Motor neuron (in vitro differentiated cells): ENCODE data around the gene KRAS. TPM values are rescaled to one million over a fixed set of nuclear protein-coding genes. Genes with fewer than 3 reads are reported as not detected.
"Not testable (repeated sequence)": the region's sequence is repeated elsewhere in the genome, so short reads cannot be mapped to it uniquely, and the experiment has no call there.

Source experiments
- ATAC-seq, 8 experiments: fragments of 200-7000 bp; cut with Tn5 transposase; replicated peaks in 6 of 8; 2 replicates each; pipeline ENCODE4 v1.8.0; 2021; ENCODE audit warnings: mild to moderate bottlenecking in 8 of 8, moderate library complexity in 8 of 8
- H3K27ac ChIP-seq, 2 donors: fragments of 250-450 bp; sonication (Bioruptor Pico); 2 replicates each; pipeline ENCODE4 v1.9.0; 2021; ENCODE audit warnings: antibody characterized with exemption in 2 of 2, mild to moderate bottlenecking in 2 of 2, moderate library complexity in 1 of 2
- H3K4me1 ChIP-seq, 2 donors: fragments of 250-450 bp; sonication (Bioruptor Pico); replicated peaks in 1 of 2; 2 replicates each; pipeline ENCODE4 v1.6.1; 2021; ENCODE audit warnings: antibody characterized with exemption in 2 of 2, mild to moderate bottlenecking in 2 of 2, moderate library complexity in 1 of 2
- H3K4me3 ChIP-seq, 5 donors: fragments of 250-450 bp; sonication (Bioruptor Pico); 2 replicates each; pipeline ENCODE4 v1.9.0; 2021; ENCODE audit warnings: antibody characterized with exemption in 5 of 5, mild to moderate bottlenecking in 5 of 5, moderate library complexity in 4 of 5
- WGBS, 10 experiments: fragments of 450-650 bp; shearing (Covaris generic); methylation state at CpG; one replicate each; pipeline ENCODE4 v1.0.0; 2022; 5-methylcytosine and 5-hydroxymethylcytosine counted together
- in situ Hi-C, 9 experiments: fragments of 400-800 bp; cut with MboI; loops; one replicate each; pipeline ENCODE4 v1.15.0; 2021; ENCODE audit warnings: low sequenced_read_pairs in 9 of 9, low pct_unique_long_range_greater_than_20kb in 2 of 9; ENCODE audit not compliant: unreplicated experiment in 9 of 9
- total RNA-seq, 8 experiments: library from RNA; unstranded; fragments of 300-600 nt; gene quantifications; 2 replicates each; pipeline versions ENCODE4 v1.2.3 to v1.2.4, GENCODE V29; 2022

The KRAS gene
- 10 to 100 TPM; 13.9 to 68.3 (median 22.1) TPM for total RNA-seq

DNA sequence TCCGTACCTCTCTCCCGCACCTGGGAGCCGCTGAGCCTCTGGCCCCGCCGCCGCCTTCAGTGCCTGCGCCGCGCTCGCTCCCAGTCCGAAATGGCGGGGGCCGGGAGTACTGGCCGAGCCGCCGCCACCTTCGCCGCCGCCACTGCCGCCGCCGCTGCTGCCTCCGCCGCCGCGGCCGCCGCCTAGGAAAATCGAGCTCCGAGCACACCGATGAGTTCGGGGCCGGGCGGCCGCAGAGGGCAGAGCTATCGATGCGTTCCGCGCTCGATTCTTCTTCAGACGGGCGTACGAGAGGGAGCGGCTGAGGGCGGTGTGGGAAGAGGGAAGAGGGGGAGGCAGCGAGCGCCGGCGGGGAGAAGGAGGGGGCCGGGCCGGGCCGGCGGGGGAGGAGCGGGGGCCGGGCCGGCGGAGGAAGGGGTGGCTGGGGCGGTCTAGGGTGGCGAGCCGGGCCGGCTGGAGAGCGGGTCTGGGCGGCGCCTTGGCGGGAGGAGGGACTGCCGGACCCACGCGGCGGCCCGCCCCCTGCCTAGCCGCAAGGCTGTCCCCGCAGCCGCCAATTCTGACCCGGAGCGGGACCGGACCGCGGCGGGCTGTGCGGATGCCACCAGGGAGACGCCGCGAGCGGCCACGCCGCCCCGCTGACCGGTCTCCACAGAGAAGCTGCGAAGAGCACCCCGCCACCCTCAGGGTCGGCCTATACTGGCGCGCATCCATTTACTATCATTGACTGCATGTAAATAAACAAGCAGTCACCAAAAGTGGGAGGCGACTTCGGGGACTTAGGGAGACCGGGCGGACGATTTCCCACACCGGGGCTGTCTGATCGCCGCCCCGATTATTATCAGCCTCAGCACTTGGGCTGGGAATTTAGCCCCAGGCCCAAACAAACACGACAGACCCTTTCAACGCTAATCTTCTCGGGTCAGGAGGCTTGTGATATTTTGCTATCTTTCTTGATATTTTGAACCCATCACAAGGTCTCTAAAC is at the start of gene KRAS:
KRAS (minus strand) TSS at position 186 of the 987 bp plus-strand sequence.
- 0 to 40% (median 3%) methylated on average over 1 to 10 of the region's 105 CpGs; no CpG with 5 or more reads in 6 of the 10 experiments for WGBS, 10 experiments
- in situ Hi-C loops, result no loop called here
- H3K4me3 ChIP-seq, result peak within 1 kb of the TSS; percentile 66 to 99 (median 83)
- ATAC-seq, result peak; percentile 78 to 89 (median 87)
- H3K27ac ChIP-seq, result peak within 1 kb of the TSS; percentile 86 to 90
- H3K4me1 ChIP-seq, result peaks cover 9 to 10% of the 10 kb centered on the region in 2 donors

- Histone ChIP-seq H3K4me3 (no peak overlapping the region), H3K4me1 (peaks cover 0 to 13% of the 10 kb centered on the region in 2 donors), H3K27ac (no peak overlapping the region)
- ATAC-seq, result peak in 2 of 8 experiments; percentile 78 to 87
- in situ Hi-C loops, result no loop called here
Measured at GRCh38 chr12:25296381-25296780, 45.7 kb upstream of the KRAS start.

DNA sequence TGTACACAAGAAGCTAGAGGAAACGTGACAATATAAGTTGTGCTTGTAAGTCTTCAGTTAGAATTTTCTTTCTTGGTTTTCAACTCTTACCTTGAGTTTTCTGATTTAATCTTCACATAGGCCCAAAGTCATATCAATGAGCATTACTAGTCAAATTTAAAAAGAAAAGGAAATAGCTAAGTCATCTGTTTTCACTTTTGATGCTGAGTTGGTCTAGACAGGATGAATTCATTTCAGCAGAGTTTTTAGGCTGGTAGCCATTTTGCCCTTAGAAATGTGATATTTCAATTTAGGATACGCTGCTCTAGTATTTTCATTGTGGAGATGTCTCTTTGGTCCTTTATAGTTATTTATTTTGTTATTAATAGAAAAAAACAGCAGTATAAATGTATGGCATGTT is 44.6 kb upstream of the KRAS start:
- in situ Hi-C loops, result no loop called here
- 62 to 100% (median 89%) methylated on average over 2 of the region's 2 CpGs; no CpG with 5 or more reads in 2 of the 10 experiments for WGBS, 10 experiments

GRCh38 chr12:25293653-25294052 is 42.9 kb upstream of the KRAS start:
- ATAC-seq, result peak in 5 of 8 experiments; percentile 33 to 81 (median 59)
- no peak overlapping the region for H3K4me3 ChIP-seq
- in situ Hi-C loops, result no loop called here
- H3K4me1 ChIP-seq, result peaks cover 0 to 13% of the 10 kb centered on the region in 2 donors
- WGBS, 10 experiments, result 72 to 100% (median 85%) methylated on average over 1 to 2 of the region's 2 CpGs; no CpG with 5 or more reads in 2 of the 10 experiments
- no peak overlapping the region for H3K27ac ChIP-seq

More for the DNA sequence above, 44.6 kb upstream of the KRAS start:
- Histone ChIP-seq H3K27ac (no peak overlapping the region), H3K4me1 (peaks cover 0 to 13% of the 10 kb centered on the region in 2 donors), H3K4me3 (no peak overlapping the region)
- no peak for ATAC-seq

GRCh38 chr12:25292810-25293221 is 42.1 kb upstream of the KRAS start:
- ATAC-seq, H3K27ac ChIP-seq, H3K4me3 ChIP-seq, in situ Hi-C loops: not testable (repeated sequence)
- WGBS, 10 experiments, result 74 to 100% (median 95%) methylated on average over 2 to 5 of the region's 5 CpGs; no CpG with 5 or more reads in 4 of the 10 experiments
- H3K4me1 ChIP-seq, result peaks cover 0 to 13% of the 10 kb centered on the region in 2 donors

GRCh38 chr12:25287610-25288009 is 36.9 kb upstream of the KRAS start:
- no peak for ATAC-seq
- Histone ChIP-seq H3K27ac (no peak overlapping the region), H3K4me1 (no peaks in the 10 kb centered on the region), H3K4me3 (no peak overlapping the region)
- in situ Hi-C loops, result no loop called here
- 29 to 96% (median 66%) methylated on average over 1 to 2 of the region's 2 CpGs; no CpG with 5 or more reads in 1 of the 10 experiments for WGBS, 10 experiments

DNA sequence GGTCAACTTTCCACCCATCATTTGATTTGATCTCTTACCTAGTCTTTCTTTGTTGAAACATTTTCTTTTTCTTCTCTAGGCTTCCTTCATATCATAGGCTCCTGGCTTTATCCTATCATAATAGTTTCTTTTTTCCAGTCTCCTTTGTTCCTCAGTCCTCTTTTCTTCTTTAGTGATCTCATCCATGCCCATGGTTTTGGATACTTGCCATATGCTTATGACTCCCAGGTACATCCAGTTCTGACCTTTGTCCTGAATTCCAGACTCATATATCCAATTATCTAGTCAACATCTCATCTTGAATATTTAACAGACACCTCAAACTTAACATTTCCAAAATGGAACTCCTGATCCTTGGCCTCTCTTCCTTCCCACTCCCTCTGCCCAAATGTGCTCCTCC is 36.1 kb upstream of the KRAS start:
- H3K4me3 ChIP-seq, result no peak overlapping the region
- H3K27ac ChIP-seq, result no peak overlapping the region
- no peak for ATAC-seq
- in situ Hi-C loops, result no loop called here
- H3K4me1 ChIP-seq, result no peaks in the 10 kb centered on the region

GRCh38 chr12:25284024-25284423 is 33.3 kb upstream of the KRAS start:
- in situ Hi-C loops, result no loop called here
- no peak overlapping the region for H3K4me3 ChIP-seq
- H3K4me1 ChIP-seq, result no peaks in the 10 kb centered on the region
- WGBS, 10 experiments, result 77 to 100% (median 94%) methylated on average over 1 to 4 of the region's 4 CpGs; no CpG with 5 or more reads in 1 of the 10 experiments
- H3K27ac ChIP-seq, result no peak overlapping the region
- no peak for ATAC-seq

GRCh38 chr12:25283006-25283405 is 32.3 kb upstream of the KRAS start:
- in situ Hi-C loops, result no loop called here
- Histone ChIP-seq H3K27ac (no peak overlapping the region), H3K4me3 (no peak overlapping the region), H3K4me1 (no peaks in the 10 kb centered on the region)
- ATAC-seq, result no peak
- WGBS, 10 experiments, result 71 to 100% (median 93%) methylated on average over 1 to 3 of the region's 3 CpGs

- Histone ChIP-seq H3K27ac (no peak overlapping the region), H3K4me1 (peaks cover 0 to 4% of the 10 kb centered on the region in 2 donors), H3K4me3 (no peak overlapping the region)
- ATAC-seq, result no peak
- in situ Hi-C loops, result no loop called here
Measured at GRCh38 chr12:25280082-25280481, 29.4 kb upstream of the KRAS start.

DNA sequence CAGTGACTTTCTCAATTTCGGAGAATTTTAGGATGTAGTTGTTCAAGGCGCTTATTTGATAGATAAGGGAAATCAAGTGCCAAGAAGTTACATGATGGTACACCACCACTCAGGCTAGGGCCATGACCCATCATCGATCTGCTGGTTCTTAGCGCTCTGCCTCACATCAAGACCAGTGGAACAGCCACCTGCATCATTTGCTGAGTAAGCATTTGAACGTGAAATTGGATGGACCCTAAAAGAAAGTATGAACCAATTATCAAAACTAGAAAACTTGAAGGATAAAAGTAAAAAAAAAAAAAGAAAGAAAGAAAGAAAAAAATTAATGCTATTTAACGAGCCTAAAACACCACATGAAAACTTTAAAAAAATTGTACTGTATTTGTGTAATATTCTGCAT is 27.5 kb upstream of the KRAS start:
- H3K4me1 ChIP-seq, result peaks cover 0 to 4% of the 10 kb centered on the region in 2 donors
- 88 to 98% (median 90%) methylated on average over 4 to 6 of the region's 6 CpGs; no CpG with 5 or more reads in 1 of the 10 experiments for WGBS, 10 experiments
- H3K4me3 ChIP-seq, result no peak overlapping the region
- in situ Hi-C loops, result no loop called here
- ATAC-seq, result no peak
- no peak overlapping the region for H3K27ac ChIP-seq

- Histone ChIP-seq H3K4me1 (peaks cover 0 to 4% of the 10 kb centered on the region in 2 donors), H3K4me3 (no peak overlapping the region), H3K27ac (no peak overlapping the region)
- in situ Hi-C loops, result no loop called here
- ATAC-seq, result peak in 7 of 8 experiments; percentile 33 to 99 (median 77)
- WGBS, 10 experiments, result 75 to 100% (median 93%) methylated on average over 1 to 3 of the region's 4 CpGs
Measured at GRCh38 chr12:25276199-25276937, 25.6 kb upstream of the KRAS start.

GRCh38 chr12:25271486-25272098 is 20.9 kb upstream of the KRAS start:
- Histone ChIP-seq H3K27ac (no peak overlapping the region), H3K4me3 (no peak overlapping the region), H3K4me1 (peaks cover 0 to 4% of the 10 kb centered on the region in 2 donors)
- in situ Hi-C loops, result no loop called here
- no peak for ATAC-seq
- 45 to 87% (median 80%) methylated on average over 1 to 3 of the region's 4 CpGs; no CpG with 5 or more reads in 4 of the 10 experiments for WGBS, 10 experiments
